ENCODE data around the gene RAB4B.
"Not testable (repeated sequence)": the region's sequence is repeated elsewhere in the genome, so short reads cannot be mapped to it uniquely, and the experiment has no call there.

- TF ChIP-seq CTCF, POLR2A, POLR2AphosphoS5, EP300 (IDR thresholded peaks at IDR 0.05): not testable (repeated sequence)
Observed at GRCh38 chr19:40824916-40825315, 46.9 kb downstream of the RAB4B start.
